ENCODE data around the gene CDK14. TPM values are rescaled to one million over a fixed set of nuclear protein-coding genes. Genes with fewer than 3 reads are reported as not detected.

The CDK14 gene
- total RNA-seq, 1 experiment from 2014 or later, result 19.6 TPM

DNA sequence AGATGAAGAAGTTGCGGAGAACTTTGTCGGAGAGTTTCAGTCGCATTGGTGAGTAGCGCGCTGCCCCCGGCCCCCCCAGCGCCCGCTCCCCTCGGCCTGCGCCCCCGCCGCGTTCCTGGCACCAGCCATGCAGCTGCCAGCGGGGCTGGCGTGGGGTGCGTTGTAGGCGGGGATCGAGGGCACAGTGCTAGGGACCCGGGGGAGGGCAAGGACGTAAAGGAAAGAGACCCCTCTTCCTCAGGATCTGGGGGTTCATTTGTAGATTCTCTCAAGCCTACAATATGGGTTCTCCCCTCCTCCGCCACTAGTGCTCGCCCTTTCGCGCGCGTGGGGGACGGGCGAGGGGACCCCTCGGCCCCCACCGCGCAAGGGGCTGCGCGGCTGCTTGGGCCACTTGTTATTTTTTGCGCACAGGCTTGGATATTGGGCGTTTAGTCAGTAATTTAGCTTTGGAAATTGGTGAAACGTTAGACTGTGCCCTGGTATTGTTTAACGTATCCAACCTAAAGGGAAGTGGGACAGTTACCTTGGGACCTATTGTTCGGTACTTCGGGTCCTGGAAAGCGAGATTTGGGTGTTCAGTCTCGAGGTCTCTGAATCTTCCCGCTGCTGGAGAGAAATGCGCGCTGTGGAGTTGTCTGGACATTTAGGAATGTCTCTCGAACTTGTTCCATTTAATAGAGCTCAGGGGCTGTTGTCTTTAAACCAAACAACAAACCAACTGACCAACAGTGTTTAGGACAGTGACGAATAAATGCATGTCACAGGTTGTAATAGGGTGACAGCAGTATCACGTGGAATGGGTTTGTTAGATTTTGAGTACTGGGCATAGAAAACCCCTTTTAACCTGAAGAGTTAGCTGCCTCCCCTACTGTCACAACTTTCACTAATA is 796 bp downstream of the CDK14 start:
- peak; percentile 49 for DNase-seq (ENCODE audit: low spot score)

DNA sequence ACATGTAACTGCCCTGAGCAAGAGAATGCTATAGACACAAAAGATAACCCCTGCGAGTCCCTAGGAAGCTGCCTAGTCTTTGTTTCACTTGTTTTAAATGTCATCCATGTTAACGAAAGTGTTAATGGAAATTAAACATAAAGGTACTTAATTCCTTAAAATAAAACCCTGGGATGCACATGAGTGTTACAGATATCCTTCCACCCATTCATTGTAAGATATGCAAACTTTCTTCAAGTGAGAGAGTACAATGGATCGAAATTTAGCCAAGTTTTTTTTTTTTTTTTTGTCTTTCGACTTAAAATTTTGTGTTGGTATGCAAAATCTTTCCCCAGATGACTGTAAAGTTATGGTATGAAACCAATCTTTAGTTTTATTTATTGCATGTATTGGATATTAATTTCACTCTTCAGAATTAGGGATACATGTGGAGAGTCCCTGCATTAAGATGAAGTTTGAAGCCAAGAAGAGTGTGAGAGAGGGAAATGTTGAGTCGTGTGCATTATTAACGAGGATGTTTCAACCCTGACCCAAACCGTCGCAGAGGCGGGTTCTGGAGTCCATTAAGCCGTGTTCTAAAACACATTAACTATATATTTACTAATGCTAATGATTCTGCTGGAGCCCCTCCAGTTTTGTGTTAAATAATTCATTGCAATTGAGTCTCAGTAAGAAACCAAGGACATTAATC is 1.6 kb downstream of the CDK14 start:
- DNase-seq (ENCODE audit: low spot score), result no peak

DNA sequence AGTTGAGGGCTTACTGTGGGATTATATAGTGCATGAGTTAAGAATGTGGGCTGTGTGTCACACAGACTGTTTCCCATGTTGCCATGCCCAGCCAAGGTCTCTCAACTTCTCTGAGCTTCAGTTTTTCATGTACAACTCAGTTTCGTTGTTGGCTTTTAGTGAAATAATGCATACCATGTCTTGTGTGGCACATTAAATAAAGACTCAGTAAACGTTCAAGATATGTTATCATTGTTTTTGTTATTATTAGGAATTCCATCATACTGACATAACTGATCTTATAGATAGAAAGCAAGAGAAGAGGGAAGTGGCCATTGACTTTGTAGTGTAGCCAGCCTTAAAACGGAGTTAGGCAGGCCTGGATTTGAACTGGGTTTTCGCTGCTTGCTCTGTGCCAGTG is 2.9 kb downstream of the CDK14 start:
- DNase-seq (ENCODE audit: low spot score), result peak; percentile 18

DNA sequence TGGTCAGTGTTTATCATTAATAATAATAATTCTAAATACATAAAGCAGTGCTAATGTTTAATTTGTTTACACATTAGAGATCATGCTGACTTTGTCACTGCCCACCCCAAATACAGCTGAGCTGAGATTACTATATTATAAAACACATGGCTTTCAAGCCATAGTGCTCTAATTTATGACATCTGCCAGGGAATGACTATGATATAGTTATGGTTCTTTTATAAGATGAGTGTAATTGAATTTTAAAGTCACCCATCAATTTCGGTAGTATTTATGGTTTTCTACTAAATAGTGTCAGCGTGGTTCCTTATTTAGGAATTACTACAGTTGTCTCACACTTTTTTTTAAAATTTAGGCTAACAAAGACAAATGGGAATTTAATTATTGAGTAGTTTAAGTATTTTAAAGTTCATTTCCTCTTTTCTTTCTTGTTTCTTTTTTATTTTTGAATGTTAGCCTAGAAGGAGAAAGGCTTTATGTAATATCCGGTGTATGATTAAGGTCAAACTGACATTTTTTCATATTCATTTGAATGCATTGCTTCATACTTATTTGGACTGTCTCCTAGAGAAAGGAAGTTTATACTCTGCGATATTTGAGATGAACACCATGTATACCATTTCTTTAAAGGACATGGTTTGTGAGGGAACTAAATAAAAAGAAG is 3.9 kb downstream of the CDK14 start:
- no peak for DNase-seq (ENCODE audit: low spot score)

DNA sequence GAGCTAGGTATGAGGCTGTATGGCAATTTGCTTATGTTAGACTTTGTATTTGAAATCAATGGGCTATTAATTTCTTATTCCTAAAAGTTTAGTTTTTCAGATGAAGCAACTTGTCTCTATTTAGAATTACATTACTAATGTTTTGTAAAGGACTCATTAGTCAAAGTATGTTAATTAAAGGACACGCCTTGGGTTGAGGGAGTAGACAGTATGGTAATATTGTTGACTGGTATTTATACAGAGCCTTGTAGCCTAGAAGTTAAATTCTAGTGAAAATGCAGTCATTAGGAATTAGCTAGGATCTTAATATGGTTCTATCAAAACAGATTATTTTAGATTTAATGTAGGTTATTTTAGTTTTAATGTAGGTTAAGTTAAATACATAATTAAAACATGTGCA is 6.2 kb downstream of the CDK14 start:
- no peak for DNase-seq (ENCODE audit: low spot score)

DNA sequence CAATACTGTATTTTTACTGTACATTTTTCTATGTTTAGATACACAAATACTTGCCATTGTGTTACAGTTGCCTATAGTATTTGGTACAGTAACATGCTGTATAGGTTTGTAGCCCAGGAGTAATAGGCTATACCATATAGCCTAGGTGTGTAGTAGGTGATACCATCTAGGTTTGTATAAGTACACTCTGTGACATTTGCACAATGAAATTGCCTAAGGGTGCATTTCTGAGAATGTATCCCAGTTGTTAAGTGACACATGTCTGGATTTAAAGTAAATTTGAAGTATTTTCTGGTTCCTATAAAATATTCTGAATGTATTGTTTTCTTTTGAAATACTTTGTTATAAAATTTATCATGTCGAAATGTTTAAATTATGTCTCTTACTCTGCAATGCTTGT is 7.2 kb downstream of the CDK14 start:
- no peak for DNase-seq (ENCODE audit: low spot score)

DNA sequence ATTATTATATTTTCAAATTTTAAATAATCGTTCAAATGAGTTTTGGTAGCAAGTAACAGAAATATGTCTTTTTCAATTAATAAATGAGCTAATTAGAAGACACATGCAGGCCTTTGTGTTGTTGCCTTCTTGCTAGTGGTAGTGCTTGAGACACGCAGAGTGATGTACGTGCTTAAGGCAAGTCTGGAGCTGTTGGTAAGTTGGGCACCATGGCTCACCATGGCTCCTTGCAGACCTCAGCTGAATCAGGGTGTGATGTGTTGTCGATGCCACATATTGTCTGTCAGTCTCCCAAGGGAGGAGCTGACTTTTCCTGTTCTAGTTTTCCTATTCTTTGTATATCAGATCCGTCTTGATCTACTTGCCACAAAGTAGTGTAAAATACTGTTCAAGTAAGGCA is 8.3 kb downstream of the CDK14 start:
- no peak for DNase-seq (ENCODE audit: low spot score)

DNA sequence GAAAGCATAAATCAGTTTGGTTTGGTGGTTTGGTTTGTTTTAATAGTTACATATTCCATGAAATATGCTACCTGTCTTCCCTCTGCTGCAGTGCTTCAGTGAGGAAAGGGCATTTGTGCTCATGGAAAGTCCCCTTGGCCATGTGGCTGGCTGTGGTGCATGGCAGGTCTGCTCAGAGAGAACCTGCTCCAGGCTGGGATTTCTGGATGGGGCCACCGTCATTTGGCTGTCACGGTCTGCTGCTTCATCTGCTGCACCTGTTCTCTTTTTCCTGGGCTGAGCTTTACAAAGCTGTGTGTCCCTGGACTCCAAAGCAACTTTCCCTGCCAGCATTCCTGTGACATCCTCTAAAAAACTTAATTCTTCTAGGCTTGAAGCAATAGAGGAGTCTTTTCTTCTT is 8.9 kb downstream of the CDK14 start:
- DNase-seq (ENCODE audit: low spot score), result no peak

DNA sequence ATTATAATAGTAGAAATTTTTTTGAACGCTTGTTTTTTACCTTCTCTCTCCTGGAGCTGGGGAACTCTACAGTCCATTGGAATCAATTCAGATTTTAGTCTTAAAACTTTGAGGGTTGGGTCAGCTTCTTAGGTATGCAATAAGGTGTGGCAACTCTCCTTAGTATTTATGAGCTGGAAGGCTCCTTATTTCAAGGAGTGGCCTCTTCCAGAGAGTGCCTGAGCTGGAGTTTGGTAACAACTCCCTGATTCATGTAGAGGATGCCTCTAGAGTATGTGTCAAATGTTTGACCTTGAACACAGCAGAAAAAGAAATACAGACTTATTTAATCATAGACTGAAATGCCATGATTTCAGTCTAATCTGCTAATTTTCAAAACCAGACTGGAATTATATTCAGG is 11.1 kb downstream of the CDK14 start:
- DNase-seq (ENCODE audit: low spot score), result no peak

DNA sequence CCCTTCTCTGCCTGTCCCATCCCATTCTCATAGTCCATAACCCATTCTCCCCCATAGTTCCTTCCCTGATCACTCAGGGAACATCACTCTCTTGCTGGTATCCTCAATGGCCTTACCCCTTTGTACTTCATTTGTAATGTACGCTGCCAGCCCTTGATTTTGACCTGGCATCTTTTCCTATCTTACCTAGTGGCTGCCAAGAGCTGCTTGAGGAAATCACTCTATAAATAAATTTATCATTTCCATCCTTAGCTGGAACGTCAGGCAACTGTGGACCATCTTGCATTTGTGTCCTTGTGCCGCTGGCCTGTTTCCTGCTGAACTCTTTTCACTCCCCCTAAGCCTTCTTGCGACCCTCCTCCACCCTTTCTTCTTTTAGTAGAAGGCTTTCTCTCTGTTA is 14.0 kb downstream of the CDK14 start:
- no peak for DNase-seq (ENCODE audit: low spot score)

DNA sequence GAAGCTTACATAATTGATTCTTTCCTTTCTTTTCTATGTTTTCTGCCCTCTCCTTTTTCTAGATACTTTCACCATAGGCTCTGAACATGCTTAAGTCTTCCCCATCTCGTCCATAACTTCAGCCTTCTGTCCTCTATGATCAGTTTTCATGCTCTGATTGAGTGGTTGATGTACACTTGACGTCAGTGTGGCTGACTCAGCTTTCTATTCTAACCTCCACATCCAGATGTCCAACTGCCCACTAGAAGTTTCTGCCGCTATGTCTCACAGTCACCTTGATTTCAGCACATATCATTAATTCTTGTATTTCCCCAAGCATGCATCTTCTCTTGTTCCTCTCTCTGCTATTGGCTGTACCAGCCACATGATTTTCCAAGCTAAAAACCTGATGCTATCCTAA is 15.0 kb downstream of the CDK14 start:
- DNase-seq (ENCODE audit: low spot score), result no peak

DNA sequence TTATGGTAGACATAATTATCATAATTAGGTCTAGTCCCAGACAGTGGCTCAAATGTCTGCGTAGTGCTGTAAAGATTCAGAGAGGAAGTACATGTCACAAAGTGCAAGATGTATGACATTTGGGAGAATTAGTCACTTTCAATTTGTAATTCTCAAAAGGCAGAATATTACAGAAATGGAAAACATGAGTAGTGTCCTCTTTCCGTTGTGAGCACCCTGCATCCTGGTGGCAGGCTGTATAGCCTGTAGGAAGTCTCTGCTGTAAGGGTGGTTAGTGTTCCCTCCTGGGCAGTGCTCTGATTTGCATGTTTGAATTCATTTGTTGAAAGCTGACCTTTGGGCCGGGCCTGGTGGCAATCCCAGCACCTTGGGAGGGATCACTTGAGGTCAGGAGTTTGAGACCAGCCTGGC is 17.0 kb downstream of the CDK14 start:
- peak; percentile 82 for DNase-seq (ENCODE audit: low spot score)

DNA sequence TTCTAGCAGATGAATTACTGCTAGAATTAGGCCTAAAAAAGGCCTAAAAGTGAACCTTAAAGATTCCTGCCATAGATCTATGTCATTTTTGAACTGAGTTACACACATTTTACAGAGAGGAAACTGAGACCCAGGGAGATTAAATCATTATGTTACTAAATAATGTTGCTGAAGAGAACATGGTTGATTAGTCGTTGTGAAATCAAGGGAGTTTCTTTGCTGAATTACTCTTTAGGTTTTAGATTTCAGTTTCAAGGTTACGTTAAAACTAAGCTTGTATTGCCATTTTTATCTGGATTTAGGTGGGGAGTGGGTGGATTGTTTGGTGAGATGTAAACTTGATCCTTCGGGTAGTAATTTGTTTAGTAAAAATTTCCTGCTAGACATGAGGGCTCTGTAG is 21.3 kb downstream of the CDK14 start:
- no peak for DNase-seq (ENCODE audit: low spot score)

DNA sequence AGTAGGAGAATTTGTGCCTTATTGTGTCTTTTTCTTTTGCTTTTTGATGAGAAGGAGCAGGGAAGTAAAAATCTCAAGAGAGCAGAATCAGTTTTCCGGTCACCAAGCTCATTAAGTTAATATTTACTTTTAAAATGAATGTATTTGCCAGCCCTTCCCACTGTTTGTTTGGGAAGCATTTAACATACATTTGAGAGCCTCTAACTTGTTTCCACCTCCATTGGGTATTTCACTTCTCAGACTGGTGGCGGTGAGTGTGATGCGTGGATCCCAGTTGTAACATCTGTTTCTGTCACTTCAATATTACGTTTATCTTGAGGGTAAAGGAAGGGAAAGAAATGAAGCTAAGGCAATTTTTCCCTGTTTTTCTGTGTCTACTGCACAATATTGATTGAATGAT is 22.8 kb downstream of the CDK14 start:
- DNase-seq (ENCODE audit: low spot score), result no peak

DNA sequence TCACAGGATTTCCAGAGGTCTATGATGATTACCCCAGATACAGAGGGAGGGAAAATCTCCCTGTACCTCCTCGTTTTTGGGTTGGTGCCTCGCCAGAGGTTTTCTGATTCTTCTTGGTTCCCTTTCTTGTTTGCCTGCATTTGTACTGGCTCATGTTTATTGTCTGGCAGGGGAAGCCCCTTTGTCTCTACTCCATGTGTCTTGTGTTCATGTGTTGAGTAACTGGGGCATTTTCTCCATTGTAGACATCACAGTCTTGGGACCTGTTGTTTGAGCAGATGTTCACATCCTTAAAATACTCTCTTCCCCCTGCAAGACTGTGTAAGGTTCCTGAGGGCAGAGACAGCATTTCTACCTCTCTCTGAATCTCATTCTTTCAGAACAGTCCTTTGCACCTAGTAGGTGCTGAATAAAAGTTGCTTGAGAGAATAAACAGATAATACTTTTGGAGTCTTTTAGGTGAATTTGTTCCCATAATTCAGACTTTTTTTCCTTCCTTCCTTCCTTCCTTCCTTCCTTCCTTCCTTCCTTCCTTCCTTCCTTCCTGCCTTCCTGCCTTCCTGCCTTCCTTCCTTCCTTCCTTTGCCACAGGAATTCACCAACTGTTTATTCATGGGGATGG is 25.1 kb downstream of the CDK14 start:
- DNase-seq (ENCODE audit: low spot score), result no peak

DNA sequence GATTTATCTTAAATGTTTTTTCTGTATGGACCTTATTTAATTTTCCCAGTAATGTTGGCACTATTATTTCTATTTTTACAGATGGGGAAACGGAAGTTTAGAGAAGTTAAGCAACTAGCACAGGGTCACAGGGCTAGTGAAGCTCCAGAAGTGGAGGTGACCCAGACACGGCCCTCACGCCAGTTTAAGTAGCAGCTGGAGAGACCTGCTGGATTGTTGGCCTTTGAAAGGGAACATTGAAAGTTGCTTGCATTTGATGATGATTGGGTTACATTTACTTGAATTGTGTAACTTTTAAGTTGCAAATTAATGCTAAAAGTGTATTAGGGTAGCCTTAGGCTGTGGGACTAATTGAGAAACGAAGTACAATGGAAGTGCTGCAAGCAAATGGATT is 25.6 kb downstream of the CDK14 start:
- DNase-seq (ENCODE audit: low spot score), result no peak

DNA sequence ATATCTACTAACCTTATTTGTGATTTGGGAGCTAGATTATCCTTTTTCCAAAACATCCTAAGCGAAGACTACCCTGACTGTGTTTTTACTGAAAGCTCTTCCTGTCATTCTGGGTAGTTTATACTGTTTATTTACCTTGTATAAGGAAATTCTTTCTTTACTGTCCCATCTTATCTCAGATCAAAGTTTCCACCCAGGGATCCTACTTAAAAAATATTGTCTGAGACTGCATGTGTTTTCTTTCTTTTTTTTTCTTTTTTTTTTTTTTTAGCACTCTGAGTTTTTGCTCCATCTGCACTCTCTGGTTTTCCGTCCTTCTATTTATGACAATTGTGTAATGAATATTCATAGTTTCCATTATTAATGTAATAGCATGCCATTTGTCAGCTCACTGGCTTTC is 26.5 kb downstream of the CDK14 start:
- no peak for DNase-seq (ENCODE audit: low spot score)

DNA sequence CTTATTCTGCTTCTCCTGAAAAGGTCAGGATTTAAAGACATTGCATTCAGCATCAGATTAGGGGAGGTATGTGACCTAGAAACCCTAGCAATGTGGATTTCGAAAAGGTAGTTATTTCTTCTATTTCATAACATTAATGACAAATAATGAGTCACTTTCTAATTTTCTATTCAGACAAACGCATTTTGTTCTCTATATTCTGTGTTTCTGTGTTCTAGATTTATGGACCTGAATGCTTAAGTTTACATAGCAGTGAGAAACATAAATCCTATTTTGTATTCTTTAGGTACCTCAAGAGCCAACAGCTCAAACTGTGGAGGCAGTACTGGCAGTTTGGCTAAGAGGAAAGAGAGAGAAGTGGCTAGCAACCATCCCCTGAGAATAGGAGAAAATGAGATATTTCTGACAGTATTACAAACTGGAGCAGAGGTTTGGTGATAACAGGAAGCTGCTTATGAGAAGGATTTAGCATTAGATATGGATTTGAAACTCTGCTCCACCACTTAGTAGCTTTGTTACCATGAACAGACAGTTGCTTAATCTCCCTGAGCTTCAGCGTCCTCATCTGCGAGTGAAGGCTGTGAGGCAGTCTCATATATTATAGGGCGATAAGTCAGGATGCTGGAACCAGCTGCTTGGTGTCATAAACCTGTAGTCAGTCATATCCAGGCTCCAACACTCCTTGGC is 28.2 kb downstream of the CDK14 start:
- DNase-seq (ENCODE audit: low spot score), result peak; percentile 8

DNA sequence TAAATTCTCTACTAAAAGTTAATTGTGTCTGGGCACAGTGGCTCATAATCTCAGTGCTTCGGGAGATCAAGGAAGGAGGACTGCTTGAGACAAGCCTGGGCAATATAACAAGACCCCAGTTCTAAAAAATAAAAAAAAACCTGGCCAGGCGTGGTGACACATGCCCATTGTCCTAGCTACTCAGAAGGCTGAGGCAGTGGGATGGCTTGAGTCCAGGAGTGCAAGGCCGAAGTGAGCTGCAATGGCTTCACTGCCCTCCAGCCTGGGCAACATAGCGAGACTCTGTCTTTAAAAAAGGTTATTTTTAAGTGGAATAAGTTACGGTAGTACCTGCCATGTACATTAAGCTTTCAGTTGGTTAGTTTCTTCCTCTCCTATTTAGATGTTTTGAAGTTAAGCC is 28.9 kb downstream of the CDK14 start:
- peak; percentile 11 for DNase-seq (ENCODE audit: low spot score)

DNA sequence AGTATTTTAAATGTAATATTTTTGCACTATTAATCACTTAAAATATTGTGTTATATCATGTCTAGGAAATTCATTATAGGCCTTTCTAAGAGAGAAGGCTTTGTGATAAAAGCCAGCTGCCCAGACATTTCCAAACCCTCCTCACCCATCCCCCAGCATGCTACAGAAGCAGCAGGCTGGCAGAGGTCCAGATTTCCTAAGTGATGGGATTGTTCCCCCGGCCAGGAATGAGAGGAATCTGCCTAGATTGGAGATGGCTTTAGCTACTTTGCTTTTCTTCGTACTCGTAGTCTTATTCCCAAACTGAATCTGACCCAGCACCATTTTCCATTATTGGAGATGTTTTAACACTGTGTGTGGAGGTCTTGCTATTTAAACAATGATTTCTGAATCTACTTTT is 29.4 kb downstream of the CDK14 start:
- DNase-seq (ENCODE audit: low spot score), result peak; percentile 68

DNA sequence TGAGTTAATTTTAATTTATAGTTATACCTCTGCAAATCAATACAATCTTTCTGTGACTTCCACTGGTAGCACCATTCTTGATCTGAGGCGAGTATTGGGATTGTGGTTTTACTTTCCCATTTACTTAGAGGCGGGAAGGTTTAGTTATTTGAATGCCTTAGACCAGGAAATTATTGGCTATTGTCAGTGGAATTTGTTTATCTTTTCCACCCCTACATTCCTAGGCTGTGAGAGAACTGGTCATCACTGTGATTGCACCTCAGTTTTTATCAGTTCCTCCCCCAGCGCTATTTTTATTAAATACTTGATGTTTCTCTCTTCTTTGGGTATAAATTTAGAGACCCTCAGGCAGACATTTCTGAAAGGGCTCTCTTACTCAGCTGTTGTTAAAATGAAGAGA is 29.9 kb downstream of the CDK14 start:
- peak; percentile 72 for DNase-seq (ENCODE audit: low spot score)

Measured in A172 (cell line).